Upper lobe of left lung (tissue), 6 donors: ENCODE results near the gene LMCD1. TPM values are rescaled to one million over a fixed set of nuclear protein-coding genes. Genes with fewer than 3 reads are reported as not detected.
A peak's percentile ranks its signal among the peaks of the same experiment; 100 is the strongest.

Source experiments
- ATAC-seq, 2 donors: fragments of 200-7000 bp; cut with Tn5 transposase; one replicate each; pipeline ENCODE4 v1.9.1; 2022; ENCODE audit warnings: mild to moderate bottlenecking in 2 of 2, moderate library complexity in 2 of 2; ENCODE audit not compliant: low FRiP score in 2 of 2
- DNase-seq, 2 donors: peaks; one replicate each; pipeline ENCODE4 v3.0.0-alpha.2; 2019 to 2020
- H3K27ac ChIP-seq, 4 donors: fragments of 200-600 bp; sonication (generic); one replicate each; pipeline ENCODE4 v1.5.1; 2016 to 2019
- H3K27me3 ChIP-seq, 4 donors: fragments of 200-600 bp; sonication (generic); one replicate each; pipeline ENCODE4 v1.5.1; 2017 to 2019
- H3K36me3 ChIP-seq, 4 donors: fragments of 200-600 bp; sonication (generic); one replicate each; pipeline ENCODE4 v1.5.1; 2016 to 2019
- H3K4me1 ChIP-seq, 4 donors: fragments of 200-600 bp; sonication (generic); one replicate each; pipeline ENCODE4 v1.5.1; 2018 to 2019
- H3K4me3 ChIP-seq, 4 donors: fragments of 200-600 bp; sonication (generic); one replicate each; pipeline ENCODE4 v1.5.1; 2017 to 2019; ENCODE audit warnings: mild to moderate bottlenecking in 2 of 4, moderate library complexity in 1 of 4
- H3K9me3 ChIP-seq, 4 donors: fragments of 200-600 bp; sonication (generic); one replicate each; pipeline ENCODE4 v1.5.1; 2018 to 2019
- EP300 ChIP-seq, 4 donors: sonication (generic); formaldehyde crosslinking; IDR thresholded peaks; one replicate each; pipeline ENCODE4 v1.5.1; 2017; ENCODE audit warnings: antibody characterized with exemption in 4 of 4, control low read depth in 2 of 4
- POLR2A ChIP-seq, 4 donors: fragments of 450-650 bp; IDR thresholded peaks; one replicate each; pipeline ENCODE4 v1.5.1; 2016 to 2017; ENCODE audit warnings: antibody characterized with exemption in 4 of 4, mild to moderate bottlenecking in 2 of 4
- POLR2AphosphoS5 ChIP-seq, 2 donors: sonication (generic); formaldehyde crosslinking; IDR thresholded peaks; one replicate each; pipeline ENCODE4 v1.5.1; 2017; ENCODE audit warnings: antibody characterized with exemption in 2 of 2
- WGBS, 2 donors: methylation state at CpG; one replicate each; pipeline ENCODE4 v1.1.5; 2017 to 2018; 5-methylcytosine and 5-hydroxymethylcytosine counted together
- total RNA-seq, 6 donors: library from RNA; depleted of rRNA in 4 of 6; stranded (reverse); fragments of >200 nt in 4 of 6; gene quantifications; one replicate each; pipeline versions ENCODE4 v1.1.0 to v1.2.1, GENCODE V29; 2016 to 2021
- TF ChIP-seq, protein P1 (sequence below), 6 experiments: fragments of 450-650 bp in 4 of 6; fragments of 200-600 bp in 2 of 6; sonication (generic) in 2 of 6; IDR thresholded peaks; one replicate each; pipeline ENCODE4 v1.5.1; 2016 to 2019; ENCODE audit warnings: antibody characterized with exemption in 6 of 6
- donor health status: DM: no; HTN: no; CAD: no; lungs with moderate emphysema.
- donor health status: DM: no; HTN: yes; CAD: no; lungs with severe emphysema.

Gene LMCD1
- total RNA-seq, 6 donors from 2014 or later, result 47.4 to 269 (median 118) TPM

GRCh38 chr3:8473029-8473428 lies 28.6 kb upstream of the LMCD1 start:
- no peak for ATAC-seq
- Histone ChIP-seq H3K27ac (no peak overlapping the region), H3K9me3 (no peaks in the 10 kb centered on the region), H3K4me1 (peaks cover 0 to 7% (median 1%) of the 10 kb centered on the region in 4 donors), H3K36me3 (no peaks in the 10 kb centered on the region), H3K27me3 (no peaks in the 10 kb centered on the region), H3K4me3 (no peak overlapping the region)
- no peak for TF ChIP-seq POLR2A (IDR thresholded peaks at IDR 0.05)
- no peak for TF ChIP-seq EP300 (IDR thresholded peaks at IDR 0.05)
- TF ChIP-seq POLR2AphosphoS5 (IDR thresholded peaks at IDR 0.05), result no peak
- TF ChIP-seq, protein P1, sequence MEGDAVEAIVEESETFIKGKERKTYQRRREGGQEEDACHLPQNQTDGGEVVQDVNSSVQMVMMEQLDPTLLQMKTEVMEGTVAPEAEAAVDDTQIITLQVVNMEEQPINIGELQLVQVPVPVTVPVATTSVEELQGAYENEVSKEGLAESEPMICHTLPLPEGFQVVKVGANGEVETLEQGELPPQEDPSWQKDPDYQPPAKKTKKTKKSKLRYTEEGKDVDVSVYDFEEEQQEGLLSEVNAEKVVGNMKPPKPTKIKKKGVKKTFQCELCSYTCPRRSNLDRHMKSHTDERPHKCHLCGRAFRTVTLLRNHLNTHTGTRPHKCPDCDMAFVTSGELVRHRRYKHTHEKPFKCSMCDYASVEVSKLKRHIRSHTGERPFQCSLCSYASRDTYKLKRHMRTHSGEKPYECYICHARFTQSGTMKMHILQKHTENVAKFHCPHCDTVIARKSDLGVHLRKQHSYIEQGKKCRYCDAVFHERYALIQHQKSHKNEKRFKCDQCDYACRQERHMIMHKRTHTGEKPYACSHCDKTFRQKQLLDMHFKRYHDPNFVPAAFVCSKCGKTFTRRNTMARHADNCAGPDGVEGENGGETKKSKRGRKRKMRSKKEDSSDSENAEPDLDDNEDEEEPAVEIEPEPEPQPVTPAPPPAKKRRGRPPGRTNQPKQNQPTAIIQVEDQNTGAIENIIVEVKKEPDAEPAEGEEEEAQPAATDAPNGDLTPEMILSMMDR (IDR thresholded peaks at IDR 0.05), result no peak
- 90 to 91% methylated on average over 4 of the region's 4 CpGs for WGBS, 2 donors
- no peak for DNase-seq

GRCh38 chr3:8473990-8474389 lies 27.6 kb upstream of the LMCD1 start:
- no peaks in the 10 kb centered on the region for H3K36me3 ChIP-seq
- H3K4me1 ChIP-seq, result peaks cover 0 to 7% (median 1%) of the 10 kb centered on the region in 4 donors
- H3K27ac ChIP-seq, result no peak overlapping the region
- no peaks in the 10 kb centered on the region for H3K27me3 ChIP-seq
- no peak overlapping the region for H3K4me3 ChIP-seq
- TF ChIP-seq POLR2AphosphoS5 (IDR thresholded peaks at IDR 0.05) (no peak), POLR2A (IDR thresholded peaks at IDR 0.05) (no peak), EP300 (IDR thresholded peaks at IDR 0.05) (no peak)
- TF ChIP-seq, protein P1 (IDR thresholded peaks at IDR 0.05), result no peak
- ATAC-seq (no peak), DNase-seq (no peak)
- H3K9me3 ChIP-seq, result no peaks in the 10 kb centered on the region
- 68 to 96% methylated on average over 4 of the region's 4 CpGs for WGBS, 2 donors

GRCh38 chr3:8474991-8475390 lies 26.6 kb upstream of the LMCD1 start:
- peaks cover 0 to 7% (median 1%) of the 10 kb centered on the region in 4 donors for H3K4me1 ChIP-seq
- H3K4me3 ChIP-seq, result no peak overlapping the region
- H3K27me3 ChIP-seq, result no peaks in the 10 kb centered on the region
- DNase-seq (no peak), ATAC-seq (no peak)
- H3K36me3 ChIP-seq, result no peaks in the 10 kb centered on the region
- 97 to 98% methylated on average over 2 of the region's 2 CpGs for WGBS, 2 donors
- no peaks in the 10 kb centered on the region for H3K9me3 ChIP-seq
- H3K27ac ChIP-seq, result no peak overlapping the region
- TF ChIP-seq POLR2A (IDR thresholded peaks at IDR 0.05) (no peak), EP300 (IDR thresholded peaks at IDR 0.05) (no peak), POLR2AphosphoS5 (IDR thresholded peaks at IDR 0.05) (no peak)
- TF ChIP-seq, protein P1 (IDR thresholded peaks at IDR 0.05), result no peak

GRCh38 chr3:8480699-8481098 lies 20.9 kb upstream of the LMCD1 start:
- H3K36me3 ChIP-seq, result no peaks in the 10 kb centered on the region
- peaks cover 12 to 27% (median 26%) of the 10 kb centered on the region in 4 donors for H3K4me1 ChIP-seq
- H3K27ac ChIP-seq, result peak overlapping the region in 2 of 4 donors; percentile 16 to 93
- ATAC-seq (no peak), DNase-seq (no peak)
- H3K9me3 ChIP-seq, result no peaks in the 10 kb centered on the region
- no peaks in the 10 kb centered on the region for H3K27me3 ChIP-seq
- no peak overlapping the region for H3K4me3 ChIP-seq
- WGBS, 2 donors, result 51 to 63% methylated on average over 3 of the region's 3 CpGs
- no peak for TF ChIP-seq POLR2AphosphoS5 (IDR thresholded peaks at IDR 0.05)
- TF ChIP-seq, protein P1 (IDR thresholded peaks at IDR 0.05), result no peak
- no peak for TF ChIP-seq POLR2A (IDR thresholded peaks at IDR 0.05)
- no peak for TF ChIP-seq EP300 (IDR thresholded peaks at IDR 0.05)

- ATAC-seq (no peak), DNase-seq (no peak)
- WGBS, 2 donors, result 56 to 73% methylated on average over 2 of the region's 2 CpGs
- Histone ChIP-seq H3K27ac (peak overlapping the region in 3 of 4 donors; percentile 16 to 93 (median 74)), H3K4me1 (peaks cover 12 to 27% (median 26%) of the 10 kb centered on the region in 4 donors), H3K36me3 (no peaks in the 10 kb centered on the region), H3K27me3 (no peaks in the 10 kb centered on the region), H3K4me3 (no peak overlapping the region), H3K9me3 (no peaks in the 10 kb centered on the region)
- TF ChIP-seq, protein P1 (IDR thresholded peaks at IDR 0.05), result peak in 1 of 6 experiments; percentile 13
- TF ChIP-seq POLR2A (IDR thresholded peaks at IDR 0.05) (no peak), EP300 (IDR thresholded peaks at IDR 0.05) (no peak)
Observed at GRCh38 chr3:8481380-8481779, 20.2 kb upstream of the LMCD1 start.
